ENCODE data around the gene MAST4. TPM values are rescaled to one million over a fixed set of nuclear protein-coding genes. Genes with fewer than 3 reads are reported as not detected.

MAST4 gene
- total RNA-seq, 2 donors from 2014 or later: 50.4 to 60.6 TPM

- no peak overlapping the region for H3K27ac ChIP-seq
- H3K36me3 ChIP-seq: no peaks in the 10 kb centered on the region
- no peaks in the 10 kb centered on the region for H3K27me3 ChIP-seq
- H3K4me1 ChIP-seq: peaks cover 0 to 12% of the 10 kb centered on the region in 2 donors
- H3K4me3 ChIP-seq: no peak overlapping the region
- H3K9me3 ChIP-seq: no peaks in the 10 kb centered on the region
- no peak for TF ChIP-seq CTCF (IDR thresholded peaks at IDR 0.05)
- DNase-seq (ENCODE audit: low spot score): no peak
Measured at GRCh38 chr5:66854416-66854815, 258.2 kb downstream of the MAST4 start.

GRCh38 chr5:66856041-66856805, 260.0 kb downstream of the MAST4 start:
- no peak for DNase-seq (ENCODE audit: low spot score)
- no peaks in the 10 kb centered on the region for H3K27me3 ChIP-seq
- H3K4me3 ChIP-seq: no peak overlapping the region
- peaks cover 0 to 14% of the 10 kb centered on the region in 2 donors for H3K4me1 ChIP-seq
- no peak for TF ChIP-seq CTCF (IDR thresholded peaks at IDR 0.05)
- no peak overlapping the region for H3K27ac ChIP-seq
- no peaks in the 10 kb centered on the region for H3K9me3 ChIP-seq
- H3K36me3 ChIP-seq: no peaks in the 10 kb centered on the region

- Histone ChIP-seq H3K27me3 (no peaks in the 10 kb centered on the region), H3K4me3 (no peak overlapping the region), H3K36me3 (no peaks in the 10 kb centered on the region), H3K4me1 (peaks cover 0 to 21% of the 10 kb centered on the region in 2 donors), H3K9me3 (no peaks in the 10 kb centered on the region), H3K27ac (no peak overlapping the region)
- TF ChIP-seq CTCF (IDR thresholded peaks at IDR 0.05): no peak
- no peak for DNase-seq (ENCODE audit: low spot score)
Measured at GRCh38 chr5:66859526-66859925, 263.3 kb downstream of the MAST4 start.

GRCh38 chr5:66860199-66860975, 264.2 kb downstream of the MAST4 start:
- Histone ChIP-seq H3K27me3 (no peaks in the 10 kb centered on the region), H3K4me3 (no peak overlapping the region), H3K4me1 (peaks cover 0 to 21% of the 10 kb centered on the region in 2 donors), H3K27ac (no peak overlapping the region), H3K9me3 (no peaks in the 10 kb centered on the region), H3K36me3 (no peaks in the 10 kb centered on the region)
- no peak for DNase-seq (ENCODE audit: low spot score)
- TF ChIP-seq CTCF (IDR thresholded peaks at IDR 0.05): no peak

- Histone ChIP-seq H3K36me3 (no peaks in the 10 kb centered on the region), H3K4me1 (peaks cover 0 to 16% of the 10 kb centered on the region in 2 donors), H3K27ac (no peak overlapping the region), H3K4me3 (no peak overlapping the region), H3K9me3 (no peaks in the 10 kb centered on the region), H3K27me3 (no peaks in the 10 kb centered on the region)
- no peak for TF ChIP-seq CTCF (IDR thresholded peaks at IDR 0.05)
- no peak for DNase-seq (ENCODE audit: low spot score)
Measured at GRCh38 chr5:66861402-66861801, 265.2 kb downstream of the MAST4 start.
